K562 (cell line): ENCODE data around the gene GPX6. TPM values are rescaled to one million over a fixed set of nuclear protein-coding genes. Genes with fewer than 3 reads are reported as not detected.

Source experiments
- ATF7 ChIP-seq: fragments of 450-650 bp; IDR thresholded peaks from 2 replicates; pipeline ENCODE4 v1.7.1; 2014; ENCODE audit warnings: mild to moderate bottlenecking, moderate library complexity
- CREB3L1 ChIP-seq: fragments of 450-650 bp; IDR thresholded peaks from 2 replicates; pipeline ENCODE4 v1.6.1; 2014; ENCODE audit warnings: low read depth, mild to moderate bottlenecking, moderate library complexity, borderline replicate concordance
- CSDE1 ChIP-seq, 2 experiments: fragments of 450-650 bp; IDR thresholded peaks; 2 replicates each; pipeline ENCODE4 v1.6.1; 2016; ENCODE audit warnings: mild to moderate bottlenecking in 1 of 2
- ESRRA ChIP-seq: fragments of 450-650 bp; IDR thresholded peaks from 2 replicates; pipeline ENCODE4 v1.6.1; 2014; ENCODE audit warnings: low read depth, mild to moderate bottlenecking, moderate library complexity, borderline replicate concordance
- FOXA3 ChIP-seq, 2 experiments: fragments of 450-650 bp in 1 of 2; sonication (generic) in 1 of 2; formaldehyde crosslinking; IDR thresholded peaks in 1 of 2; conservative IDR thresholded peaks in 1 of 2; 2 replicates each; pipeline versions ENCODE4 v1.4.0 to v1.8.0; 2020 to 2022; ENCODE audit warnings: mild to moderate bottlenecking in 2 of 2, missing genetic modification reagents in 1 of 2
- HMGN3 ChIP-seq: IDR thresholded peaks from 2 replicates; pipeline ENCODE4 v1.6.1; 2011; ENCODE audit warnings: borderline replicate concordance, low read depth, mild to moderate bottlenecking, mixed read lengths, low read length; ENCODE audit not compliant: insufficient read length; ENCODE audit errors: extremely low read depth
- MCM3 ChIP-seq: fragments of 450-650 bp; IDR thresholded peaks from 2 replicates; pipeline ENCODE4 v1.6.1; 2016
- NCOA6 ChIP-seq: fragments of 450-650 bp; IDR thresholded peaks from 2 replicates; pipeline ENCODE4 v1.6.1; 2017; ENCODE audit warnings: mild to moderate bottlenecking
- NFYB ChIP-seq: IDR thresholded peaks from 2 replicates; pipeline ENCODE4 v1.6.1; 2011; ENCODE audit warnings: mild to moderate bottlenecking, moderate library complexity; ENCODE audit not compliant: insufficient read length; ENCODE audit errors: extremely low read depth
- NKRF ChIP-seq: fragments of 450-650 bp; IDR thresholded peaks from 2 replicates; pipeline ENCODE4 v1.6.1; 2016; ENCODE audit warnings: borderline replicate concordance
- NR2F6 ChIP-seq: fragments of 450-650 bp; formaldehyde crosslinking; IDR thresholded peaks from 2 replicates; pipeline ENCODE4 v1.4.0; 2020; ENCODE audit warnings: mild to moderate bottlenecking
- PHB ChIP-seq: fragments of 250-450 bp; sonication (Bioruptor Pico); IDR thresholded peaks from 2 replicates; pipeline ENCODE4 v1.5.0; 2021
- SMAD4 ChIP-seq: fragments of 250-450 bp; sonication (Bioruptor Pico); conservative IDR thresholded peaks from 2 replicates; pipeline ENCODE4 v1.8.0; 2021; ENCODE audit warnings: inconsistent platforms, mild to moderate bottlenecking, moderate library complexity
- TGIF2 ChIP-seq: sonication (generic); formaldehyde crosslinking; IDR thresholded peaks from 2 replicates; pipeline ENCODE4 v1.8.1; 2022; ENCODE audit warnings: mild to moderate bottlenecking, missing genetic modification reagents, moderate library complexity
- UBTF ChIP-seq, 2 experiments: IDR thresholded peaks; 2 replicates each; pipeline ENCODE4 v1.6.1; 2012; ENCODE audit warnings: improper control_type of control experiment in 2 of 2, low read depth in 2 of 2, low read length in 2 of 2, borderline replicate concordance in 1 of 2
- ZBTB7A ChIP-seq: IDR thresholded peaks from 2 replicates; pipeline ENCODE4 v1.6.1; 2011; ENCODE audit warnings: low read depth, mild to moderate bottlenecking, low read length, moderate library complexity, borderline replicate concordance; ENCODE audit not compliant: control insufficient read depth
- ZNF134 ChIP-seq: fragments of 250-450 bp; sonication (Bioruptor Pico); conservative IDR thresholded peaks from 2 replicates; pipeline ENCODE4 v1.4.0; 2020
- ZNF280A ChIP-seq: fragments of 450-650 bp; IDR thresholded peaks from 2 replicates; pipeline ENCODE4 v1.6.1; 2018; ENCODE audit warnings: mild to moderate bottlenecking, low read depth; ENCODE audit not compliant: partially characterized antibody
- ZNF282 ChIP-seq: sonication (generic); formaldehyde crosslinking; IDR thresholded peaks from 2 replicates; pipeline ENCODE4 v1.8.1; 2023; ENCODE audit warnings: missing genetic modification reagents
- ZNF644 ChIP-seq: fragments of 200-800 bp; sonication (Bioruptor generic); IDR thresholded peaks from 2 replicates; pipeline ENCODE4 v1.6.1; 2016; ENCODE audit warnings: low read depth, missing genetic modification characterization, missing compliant biosample characterization
- polyA plus RNA-seq, 8 experiments: library from polyadenylated mRNA; depleted of rRNA in 4 of 8; stranded (reverse) in 5 of 8; unstranded in 3 of 8; fragments of >200 nt; fragmentation: Nextera tagmentation in 2 of 8; fragmentation: Illumina TruSeq in 1 of 8; extraction: Ambion mirVana in 2 of 8; extraction: Trizol in 1 of 8; gene quantifications; 2 replicates each; pipeline versions ENCODE4 v1.2.1 to v1.2.3, GENCODE V29; 2011 to 2014; ENCODE audit warnings: inconsistent platforms in 1 of 8, missing spikeins in 1 of 8
- total RNA-seq, 7 experiments: library from RNA; depleted of rRNA in 6 of 7; stranded (reverse); fragments of >200 nt in 6 of 7; fragmentation: Illumina TruSeq in 2 of 7; extraction: Trizol in 2 of 7; gene quantifications; 2 replicates each; pipeline versions ENCODE4 v1.2.1 to v1.2.3, GENCODE V29; 2011 to 2021; ENCODE audit warnings: low replicate concordance in 1 of 7

GPX6 gene
- total and polyA plus RNA-seq, 9 of the 15 experiments (the other 6 are each of a cell fraction or from before 2014, with no cell fraction given), result not detected

GRCh38 chr6:28553986-28554881 lies 38.6 kb upstream of the GPX6 start (continued):
- no peak for TF ChIP-seq NFYB
- peak; percentile 26; the same call in 1 of the 2 replicates for TF ChIP-seq ZNF134 (CRISPR knock-in tag)
- no peak for TF ChIP-seq MCM3
- no peak for TF ChIP-seq TGIF2 (CRISPR knock-in tag)
- no peak for TF ChIP-seq NCOA6
- TF ChIP-seq ESRRA, result peak; percentile 84
- peak; percentile 69 for TF ChIP-seq SMAD4 (CRISPR knock-in tag)
- TF ChIP-seq ZNF282 (CRISPR knock-in tag), result no peak
- TF ChIP-seq CSDE1 (IDR thresholded peaks at IDR 0.05), result peak in 1 of 2 experiments; percentile 87; a peak in 2 of 4 replicates
- TF ChIP-seq ZBTB7A, result no peak
- no peak for TF ChIP-seq NKRF
- TF ChIP-seq ZNF280A, result no peak
- no peak; a peak in 1 of 4 replicates for TF ChIP-seq FOXA3 (CRISPR knock-in tag; conservative IDR thresholded peaks at IDR 0.05 in 1 of 2, IDR thresholded peaks at IDR 0.05 in 1 of 2)
- no peak for TF ChIP-seq NR2F6 (CRISPR knock-in tag)
- TF ChIP-seq CREB3L1, result no peak; the same call in none of the 2 replicates
- TF ChIP-seq HMGN3, result no peak
- peak; percentile 72 for TF ChIP-seq ATF7
- no peak for TF ChIP-seq PHB (CRISPR knock-in tag)
- TF ChIP-seq UBTF (IDR thresholded peaks at IDR 0.05; ENCODE audit: borderline replicate concordance in 1 of 2, low read depth in 2 of 2, low read length in 2 of 2), result no peak; a peak in 1 of 4 replicates
- TF ChIP-seq ZNF644 (tag), result peak; percentile 94
